ENCODE data around the gene MANSC1. TPM values are rescaled to one million over a fixed set of nuclear protein-coding genes. Genes with fewer than 3 reads are reported as not detected.

The MANSC1 gene
- total and polyA plus RNA-seq, 9 of the 15 experiments (the other 6 are each of a cell fraction or from before 2014, with no cell fraction given), result 0.76 to 8.6 (median 3.1) TPM

- H2AFZ ChIP-seq (ENCODE audit: low read depth, low read length), result no peak overlapping the region
- FAIRE-seq (no peak), ATAC-seq (no peak), DNase-seq (ENCODE audit: extremely low read depth in 1 of 4, low spot score in 3 of 4) (no peak)
- CTCF ChIA-PET (ENCODE audit: low intra/inter-chr PET ratio), result interaction anchor here (0.7 kb wide), 1 partner anchor 335 kb away, joined by 3 read pairs; no protein-coding TSS in a partner anchor
- no peaks in the 10 kb centered on the region; a peak in 2 of 5 replicates for H3K4me1 ChIP-seq (replicated peaks in 1 of 2; ENCODE audit: control insufficient read depth in 2 of 2, insufficient read depth in 2 of 2, low read length in 2 of 2)
- no peak overlapping the region for H3K4me3 ChIP-seq
- H3K9me3 ChIP-seq (replicated peaks; ENCODE audit: control insufficient read depth, insufficient read depth, low read depth, low read length), result no peaks in the 10 kb centered on the region
- no peak overlapping the region for H3K4me2 ChIP-seq (ENCODE audit: insufficient read depth, low read length)
- WGBS (ENCODE audit: insufficient coverage, low coverage, missing lambda C conversion rate), result 55% methylated on average over 2 of the region's 5 CpGs
- H3K9ac ChIP-seq (ENCODE audit: insufficient read depth in 1 of 2, low read depth in 2 of 2, low read length in 2 of 2), result no peak overlapping the region
- in situ Hi-C loops (cut with MboI), result no loop called here
- peaks cover 4% of the 10 kb centered on the region; the same call in 2 of the 3 replicates for H3K36me3 ChIP-seq (ENCODE audit: control insufficient read depth, insufficient read depth, low read length)
- POLR2A ChIA-PET, result interaction anchor here (1.5 kb wide), 1 partner anchor 11 kb away, joined by 4 read pairs; no protein-coding TSS in a partner anchor
- no TSS peak for BruUV-seq (replicated peaks)
- no peaks in the 10 kb centered on the region for H3K9me1 ChIP-seq (ENCODE audit: control insufficient read depth, insufficient read depth, low read length)
- H4K20me1 ChIP-seq (replicated peaks; ENCODE audit: control insufficient read depth, insufficient read depth, low read length), result no peaks in the 10 kb centered on the region
- intact Hi-C loops (cut with micrococcal nuclease), result no loop called here
- no peaks in the 10 kb centered on the region for H3K27me3 ChIP-seq (ENCODE audit: control insufficient read depth in 2 of 2, insufficient read depth in 2 of 2, low read length in 2 of 2)
- no peaks in the 10 kb centered on the region for H3K79me2 ChIP-seq (ENCODE audit: control insufficient read depth, insufficient read depth, low read length)
- TF ChIP-seq, protein P1, sequence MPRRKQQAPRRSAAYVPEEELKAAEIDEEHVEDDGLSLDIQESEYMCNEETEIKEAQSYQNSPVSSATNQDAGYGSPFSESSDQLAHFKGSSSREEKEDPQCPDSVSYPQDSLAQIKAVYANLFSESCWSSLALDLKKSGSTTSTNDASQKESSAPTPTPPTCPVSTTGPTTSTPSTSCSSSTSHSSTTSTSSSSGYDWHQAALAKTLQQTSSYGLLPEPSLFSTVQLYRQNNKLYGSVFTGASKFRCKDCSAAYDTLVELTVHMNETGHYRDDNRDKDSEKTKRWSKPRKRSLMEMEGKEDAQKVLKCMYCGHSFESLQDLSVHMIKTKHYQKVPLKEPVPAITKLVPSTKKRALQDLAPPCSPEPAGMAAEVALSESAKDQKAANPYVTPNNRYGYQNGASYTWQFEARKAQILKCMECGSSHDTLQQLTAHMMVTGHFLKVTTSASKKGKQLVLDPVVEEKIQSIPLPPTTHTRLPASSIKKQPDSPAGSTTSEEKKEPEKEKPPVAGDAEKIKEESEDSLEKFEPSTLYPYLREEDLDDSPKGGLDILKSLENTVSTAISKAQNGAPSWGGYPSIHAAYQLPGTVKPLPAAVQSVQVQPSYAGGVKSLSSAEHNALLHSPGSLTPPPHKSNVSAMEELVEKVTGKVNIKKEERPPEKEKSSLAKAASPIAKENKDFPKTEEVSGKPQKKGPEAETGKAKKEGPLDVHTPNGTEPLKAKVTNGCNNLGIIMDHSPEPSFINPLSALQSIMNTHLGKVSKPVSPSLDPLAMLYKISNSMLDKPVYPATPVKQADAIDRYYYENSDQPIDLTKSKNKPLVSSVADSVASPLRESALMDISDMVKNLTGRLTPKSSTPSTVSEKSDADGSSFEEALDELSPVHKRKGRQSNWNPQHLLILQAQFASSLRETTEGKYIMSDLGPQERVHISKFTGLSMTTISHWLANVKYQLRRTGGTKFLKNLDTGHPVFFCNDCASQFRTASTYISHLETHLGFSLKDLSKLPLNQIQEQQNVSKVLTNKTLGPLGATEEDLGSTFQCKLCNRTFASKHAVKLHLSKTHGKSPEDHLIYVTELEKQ (CRISPR knock-in tag; IDR thresholded peaks at IDR 0.05), result no peak
- no peak for TF ChIP-seq RNF2 (IDR thresholded peaks at IDR 0.05)
- no peak for TF ChIP-seq ZNF197 (CRISPR knock-in tag; IDR thresholded peaks at IDR 0.05; ENCODE audit: low read depth)
- no peak overlapping the region for H3K27ac ChIP-seq (ENCODE audit: extremely low read depth, low read depth, low read length)
Observed at GRCh38 chr12:12365446-12365802, 15.4 kb upstream of the MANSC1 start.

Measured in K562 (cell line).